OCI-M1 (cell line): Measurements from ENCODE around the gene PSMA4.
"Not testable (repeated sequence)": the region's sequence is repeated elsewhere in the genome, so short reads cannot be mapped to it uniquely, and the experiment has no call there.

Experiments used
- DNase-seq: peaks from one replicate; lab custom pipeline; 2025; lab: John Stamatoyannopoulos, UW

PSMA4 gene

DNA sequence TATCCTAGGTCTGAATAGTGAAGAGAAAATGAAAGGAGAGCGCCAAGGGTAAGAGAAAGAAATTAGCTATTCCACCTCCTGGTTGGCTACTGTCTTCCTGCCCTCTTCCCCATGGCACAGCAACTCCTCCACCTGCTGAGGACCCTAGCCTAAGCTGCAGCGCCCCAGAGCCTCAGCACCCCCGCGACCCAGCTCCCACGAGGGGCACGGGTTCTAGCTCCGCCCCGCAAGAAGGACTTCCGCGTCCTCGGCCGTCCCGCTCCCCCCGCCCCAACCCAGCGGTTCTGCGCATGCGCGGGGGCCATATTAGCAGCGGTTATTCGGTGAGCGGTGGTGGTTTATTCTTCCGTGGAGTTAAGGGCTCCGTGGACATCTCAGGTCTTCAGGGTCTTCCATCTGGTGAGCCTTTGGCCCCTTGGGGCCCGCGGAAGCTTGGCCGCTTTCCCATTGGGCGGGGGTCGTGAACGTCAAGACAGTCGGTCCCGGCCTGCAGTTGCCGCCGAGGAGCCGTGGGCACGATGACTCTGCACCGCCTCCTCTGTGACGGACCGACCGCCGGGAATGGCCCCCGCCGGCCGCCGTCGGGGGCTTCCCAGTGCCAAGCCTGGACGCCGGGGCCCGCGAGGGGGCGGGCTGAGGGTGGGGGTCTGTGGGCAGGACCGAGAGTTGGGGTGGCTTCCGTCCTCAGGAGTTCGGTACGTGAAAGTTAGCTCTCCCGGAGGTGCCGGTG lies at the start of gene PSMA4:
Gene PSMA4 (plus strand): TSS at position 304 of the 730 bp plus-strand sequence. CDS start 1,484 bp downstream, outside the sequence.
- DNase-seq = peak; percentile 94

DNA sequence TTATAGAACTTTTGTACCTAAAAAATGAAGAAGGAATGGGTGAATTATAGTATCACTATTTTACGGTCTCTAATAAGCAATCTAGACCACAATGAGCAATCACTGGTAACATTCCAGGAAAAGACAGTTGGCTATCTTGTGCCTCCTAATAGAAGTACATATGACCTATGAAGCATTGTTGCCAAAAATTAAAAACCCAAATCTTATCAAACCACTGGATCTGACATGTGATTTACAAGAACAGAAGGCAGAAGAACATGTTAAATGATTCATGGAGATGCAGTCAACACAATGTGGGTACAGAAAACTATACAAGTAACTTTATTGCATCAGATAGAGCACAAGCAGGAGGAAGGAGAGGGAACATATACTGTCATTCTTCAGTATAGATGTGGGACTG lies 47.4 kb upstream of the PSMA4 start:
- DNase-seq = peak; percentile 81

- no peak for DNase-seq
These were observed 38.4 kb upstream of the PSMA4 start for GRCh38 chr15:78501857-78502256.

DNA sequence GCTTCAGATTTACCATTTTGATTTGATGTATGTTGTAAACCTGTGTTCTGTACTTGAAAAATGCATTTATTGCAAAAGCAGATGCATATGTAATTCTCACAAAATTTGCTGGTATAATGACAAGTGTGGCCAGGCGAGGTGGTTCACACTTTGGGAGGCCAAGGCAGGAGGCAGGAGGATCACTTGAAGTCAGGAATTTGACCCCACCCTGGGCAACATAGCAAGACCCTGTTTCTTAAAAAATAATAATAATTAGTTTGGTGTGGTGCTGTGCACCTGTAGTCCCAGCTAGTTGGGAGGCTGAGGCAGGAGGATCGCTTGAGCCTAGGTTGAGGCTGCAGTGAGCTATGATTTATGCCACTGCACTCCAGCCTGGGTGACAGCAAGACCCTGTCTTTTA lies 37.6 kb upstream of the PSMA4 start:
- DNase-seq = no peak

DNA sequence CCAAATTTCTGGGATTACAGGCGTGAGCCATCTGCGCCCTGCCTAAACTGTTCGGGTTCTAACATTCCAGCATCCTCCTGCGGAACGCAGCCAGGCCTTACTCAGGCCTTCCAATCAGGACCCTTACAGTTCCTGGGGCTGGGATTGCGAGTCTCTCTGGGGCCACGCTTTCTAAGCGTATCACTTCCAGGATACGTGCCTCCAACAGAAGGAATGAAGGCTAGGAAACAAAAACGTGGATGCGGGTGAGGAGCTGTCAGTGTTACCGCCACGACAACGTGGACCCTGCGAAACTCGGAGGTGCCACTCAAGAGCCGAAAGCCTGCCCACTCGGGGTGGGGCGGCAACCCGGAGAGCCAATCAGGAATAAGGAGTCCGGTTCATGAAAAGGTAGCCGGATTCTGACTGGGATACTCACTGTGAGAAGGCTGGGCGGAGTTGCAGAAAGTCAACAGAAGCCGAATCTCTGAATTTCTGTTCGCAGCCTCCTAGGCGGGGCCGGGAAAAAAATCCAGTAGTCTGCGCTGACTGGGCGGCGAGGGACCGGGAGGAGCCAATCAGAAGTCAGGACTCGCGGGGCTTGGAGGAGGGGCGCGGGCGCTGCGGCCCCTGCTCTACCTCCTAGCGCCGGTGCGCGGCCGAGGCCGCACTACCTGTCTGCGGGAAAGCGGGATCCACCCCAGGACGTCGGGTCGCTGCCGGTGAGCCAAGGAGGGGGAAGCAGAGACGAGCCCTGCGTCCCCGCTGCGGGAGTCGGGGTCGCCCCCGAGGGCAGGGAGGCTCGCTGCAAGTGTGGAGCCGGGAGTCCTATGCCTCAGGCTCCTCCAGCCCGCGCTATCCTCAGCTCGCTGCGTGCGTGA lies 33.0 kb upstream of the PSMA4 start, which contains the start of gene HYKK:
Gene HYKK (plus strand): TSS at position 607 of the 860 bp plus-strand sequence. CDS start 5,512 bp downstream, outside the sequence.
- peak; percentile 96 for DNase-seq

DNA sequence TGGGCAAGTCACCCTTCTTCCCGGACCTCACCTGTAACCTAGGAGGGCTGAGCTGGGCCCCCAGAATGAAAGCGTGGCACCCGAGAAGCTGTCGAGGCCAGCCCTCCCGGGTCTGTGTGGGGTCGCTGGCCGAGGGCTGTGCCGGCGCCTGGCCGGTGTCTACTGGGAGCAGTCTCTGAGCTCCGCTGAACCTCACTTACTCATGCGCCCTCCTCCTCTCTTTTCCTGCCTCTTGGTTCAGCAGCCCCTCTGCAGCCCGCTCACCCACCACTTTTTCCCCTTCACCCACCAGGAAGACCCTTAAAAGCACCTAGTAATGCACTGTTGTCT lies 32.4 kb upstream of the PSMA4 start:
- DNase-seq = no peak

DNA sequence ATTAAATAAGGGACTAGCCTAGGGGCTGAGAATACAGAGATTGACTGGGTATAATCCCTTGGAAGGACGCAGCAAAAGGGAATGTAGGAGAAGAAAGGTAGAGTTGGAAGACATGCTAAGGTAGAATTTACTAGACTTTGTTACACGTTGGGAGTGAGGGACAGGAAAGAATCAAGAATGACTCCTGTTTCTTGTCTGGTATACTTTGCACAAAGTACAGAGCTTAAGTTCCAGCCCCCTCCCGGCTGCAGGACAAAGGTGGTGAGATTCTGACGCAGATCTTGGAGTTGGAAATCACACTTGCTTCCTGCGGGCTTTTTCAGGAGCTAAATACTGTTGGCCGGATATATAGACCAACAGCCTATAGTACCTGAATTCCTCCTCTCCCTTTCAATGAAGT lies 32.0 kb upstream of the PSMA4 start:
- no peak for DNase-seq

- DNase-seq = no peak
These were observed 30.4 kb upstream of the PSMA4 start for GRCh38 chr15:78509726-78510312.

GRCh38 chr15:78520035-78520434 lies 20.2 kb upstream of the PSMA4 start:
- DNase-seq = not testable (repeated sequence)

DNA sequence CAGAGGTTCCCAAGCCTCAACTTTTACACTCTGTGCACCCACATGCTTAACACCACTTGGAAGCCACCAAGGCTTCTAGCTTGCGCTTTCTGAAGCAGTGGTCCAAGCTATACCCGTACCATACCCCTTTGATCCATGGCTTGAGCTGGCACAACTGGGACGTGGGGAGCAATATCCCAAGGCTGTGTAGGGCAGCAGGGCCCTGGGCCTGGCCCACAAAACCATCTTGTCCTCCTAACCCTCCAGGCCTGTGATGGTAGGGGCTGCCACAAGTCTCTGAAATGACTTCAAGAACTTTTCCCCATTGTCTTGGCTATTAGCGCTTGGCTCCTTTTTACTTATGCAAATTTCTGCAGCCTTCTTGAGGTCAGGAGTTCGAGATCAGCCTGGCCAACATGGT lies 16.0 kb upstream of the PSMA4 start:
- no peak for DNase-seq

- no peak for DNase-seq
These were observed 12.9 kb upstream of the PSMA4 start for GRCh38 chr15:78527325-78527724.

GRCh38 chr15:78533331-78533730 lies 6.9 kb upstream of the PSMA4 start:
- no peak for DNase-seq

DNA sequence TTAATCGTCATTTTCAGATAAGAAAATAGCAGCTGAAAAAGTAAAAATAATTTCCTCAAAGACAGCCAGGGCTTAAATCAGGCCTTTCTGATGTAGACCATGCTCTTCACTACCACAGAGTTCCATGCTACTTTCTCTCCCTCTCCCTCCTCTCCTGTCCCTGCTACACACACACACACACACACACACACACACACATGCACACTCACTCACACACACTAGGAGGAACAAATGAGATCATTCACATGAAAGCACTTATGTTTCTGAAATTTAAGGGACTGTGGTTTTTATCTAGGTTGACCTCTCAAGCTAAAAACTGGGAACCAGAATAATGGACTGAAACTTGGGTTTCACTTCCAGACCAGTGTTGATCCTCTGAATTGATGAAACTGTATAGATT lies 4.1 kb upstream of the PSMA4 start:
- DNase-seq = peak; percentile 70

DNA sequence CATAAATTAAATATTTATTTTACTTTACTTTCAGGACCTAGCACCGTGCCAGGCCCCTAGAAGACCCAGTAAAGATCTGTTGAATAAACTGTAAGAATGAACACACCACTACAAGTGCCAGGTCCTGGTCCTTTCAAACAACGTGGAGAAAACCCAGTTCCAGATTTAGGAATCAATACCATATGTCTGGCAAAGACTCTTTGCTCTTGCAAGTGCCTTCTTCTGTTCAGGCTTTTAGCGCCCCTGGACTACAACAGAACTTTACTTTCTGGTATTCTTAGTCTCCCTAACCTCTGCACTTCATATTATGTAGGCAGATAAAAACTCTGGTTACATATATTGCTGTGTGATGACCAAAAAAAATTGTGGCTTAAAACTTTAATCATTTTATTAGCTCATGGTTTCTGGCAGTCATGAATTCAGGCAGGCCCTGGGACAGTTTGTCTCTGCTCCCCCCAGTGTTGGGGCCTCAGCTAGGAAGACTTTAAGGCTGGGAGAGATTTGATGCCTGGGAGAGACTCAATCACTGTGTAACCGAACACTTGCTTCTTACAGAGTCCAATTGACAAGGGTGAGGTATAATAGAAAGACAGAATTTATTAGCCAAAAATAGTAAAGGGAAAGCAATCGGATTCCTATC lies 2.9 kb upstream of the PSMA4 start:
- DNase-seq = no peak

DNA sequence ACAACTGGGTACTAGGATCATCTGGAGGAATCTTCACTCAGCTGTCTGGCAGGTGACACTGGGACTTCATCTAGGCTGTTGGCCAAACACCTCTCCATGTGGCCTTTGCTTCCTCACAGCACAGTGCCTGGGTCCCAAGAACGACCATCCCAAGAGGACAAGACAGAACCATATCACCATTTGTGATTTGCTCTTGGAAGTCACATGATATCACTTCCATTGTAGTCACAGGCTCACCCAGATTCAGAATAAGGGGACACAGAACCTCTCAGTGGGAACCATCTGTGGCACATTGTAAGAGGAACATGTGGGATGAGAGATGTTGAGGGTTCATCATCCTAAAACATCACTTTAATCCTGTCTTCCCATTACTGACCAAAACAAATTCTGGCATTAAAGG lies 1.9 kb upstream of the PSMA4 start:
- DNase-seq = no peak

- not testable (repeated sequence) for DNase-seq
These were observed 642 bp upstream of the PSMA4 start for GRCh38 chr15:78539464-78540140.

DNA sequence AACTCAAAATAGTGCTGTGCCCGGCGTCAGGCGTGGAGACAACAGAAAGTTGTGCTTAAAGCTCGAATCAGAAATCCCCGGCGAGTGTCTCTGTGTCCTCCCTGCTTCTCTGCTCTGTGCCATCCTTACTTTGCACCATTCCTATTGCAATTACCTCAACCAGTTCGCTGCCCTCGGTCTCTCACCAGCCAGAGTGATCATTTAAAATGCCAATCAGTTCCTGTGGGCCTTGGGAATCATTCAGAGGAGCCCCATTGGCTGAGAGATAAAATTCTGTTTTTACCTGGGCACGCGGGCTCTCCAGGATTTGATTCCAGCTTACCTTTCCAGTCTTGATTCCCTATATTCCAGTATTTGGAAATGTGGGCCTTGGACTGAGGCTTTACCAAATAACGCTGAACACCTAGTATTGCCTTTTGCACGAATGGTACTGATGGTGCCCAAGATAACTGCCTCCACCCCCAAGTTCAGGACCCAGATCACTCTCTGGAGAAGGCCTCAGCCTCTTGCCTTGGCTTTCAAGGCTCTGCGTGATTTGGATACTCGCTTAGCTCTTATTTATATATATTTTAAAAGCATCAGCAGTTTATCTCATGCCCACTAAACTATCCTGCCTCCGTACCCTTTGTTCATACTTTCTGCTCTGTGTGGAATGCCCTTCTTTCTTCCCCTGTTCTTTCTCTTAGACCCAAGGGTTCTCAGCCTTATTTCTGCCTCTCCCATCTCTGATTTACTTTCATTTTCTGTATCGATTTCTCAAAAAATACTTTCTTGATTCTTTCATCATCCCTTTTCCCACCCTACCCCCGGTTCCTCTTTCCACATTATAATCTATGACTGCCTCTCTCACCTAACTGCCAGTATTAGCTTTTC lies 863 bp downstream of the PSMA4 start:
- DNase-seq = peak; percentile 89

- no peak for DNase-seq
These were observed 1.4 kb downstream of the PSMA4 start for GRCh38 chr15:78541744-78542034.

DNA sequence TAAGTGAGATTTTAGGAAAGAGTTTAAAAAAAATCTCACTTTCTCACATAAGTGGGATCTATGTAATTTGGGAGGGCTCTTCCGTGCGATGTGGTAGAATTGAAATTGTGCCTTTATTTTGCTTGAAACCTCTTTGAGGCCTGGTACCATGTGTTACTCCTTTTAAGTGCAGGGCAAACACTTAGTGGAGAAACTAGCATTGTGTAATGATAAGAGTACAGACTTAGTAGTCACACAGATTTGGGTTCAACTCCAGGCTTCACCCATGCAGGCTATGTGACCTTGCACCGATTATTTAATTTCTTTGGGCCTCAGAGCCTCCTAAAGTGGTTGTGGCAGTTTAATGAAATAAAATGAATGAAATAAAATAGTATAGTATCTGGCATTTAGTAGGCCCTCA lies 2.4 kb downstream of the PSMA4 start:
- DNase-seq = no peak

DNA sequence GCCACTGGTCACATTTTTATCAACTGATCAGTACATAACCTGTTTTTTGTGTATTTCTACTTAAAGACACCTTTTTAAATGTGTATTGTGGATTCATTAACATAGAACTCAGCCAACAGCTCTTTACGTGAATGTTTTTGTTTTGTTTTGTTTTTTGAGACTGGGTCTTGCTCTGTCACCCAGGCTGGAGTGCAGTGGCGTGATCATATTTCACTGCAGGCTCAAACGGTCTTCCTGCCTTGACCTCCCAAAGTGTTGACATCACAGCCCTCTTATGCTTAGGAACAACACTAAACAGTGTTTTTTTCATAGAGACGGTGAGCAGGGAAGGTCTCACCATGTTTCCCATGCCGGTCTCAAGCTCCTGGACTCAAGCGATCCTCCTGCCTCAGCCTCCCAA lies 9.9 kb downstream of the PSMA4 start:
- no peak for DNase-seq

DNA sequence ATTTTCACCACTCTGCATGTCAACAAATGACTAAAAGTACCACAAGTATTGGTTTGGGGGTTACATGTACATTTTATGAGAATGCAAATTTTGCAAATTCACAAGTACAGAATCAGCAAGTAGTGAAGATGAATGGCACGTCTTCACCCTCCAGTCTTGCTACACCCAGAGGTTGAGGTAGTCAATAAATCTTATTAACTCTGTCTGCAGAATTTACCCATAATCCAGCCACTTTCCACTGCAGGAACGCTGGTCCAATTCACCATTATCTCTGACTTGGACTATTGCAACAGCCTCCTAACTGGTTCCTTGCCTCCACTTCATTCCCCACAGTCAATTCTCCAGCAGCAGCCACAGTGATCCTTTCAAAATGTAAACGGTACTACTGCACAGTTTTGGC lies 10.6 kb downstream of the PSMA4 start:
- no peak for DNase-seq
